GM23248 (cell line): ENCODE data around the gene SORD. TPM values are rescaled to one million over a fixed set of nuclear protein-coding genes. Genes with fewer than 3 reads are reported as not detected.

ENCODE experiments used
- DNase-seq: peaks from one replicate; pipeline ENCODE4 v3.0.0-alpha.2; 2015
- H2AFZ ChIP-seq: fragments of 200-600 bp; sonication (generic); 2 replicates; pipeline ENCODE4 v1.6.1; 2016; ENCODE audit warnings: antibody characterized with exemption
- H3F3A ChIP-seq: fragments of 200-600 bp; sonication (generic); 2 replicates; pipeline ENCODE4 v1.6.1; 2016; ENCODE audit warnings: mild to moderate bottlenecking, antibody characterized with exemption, mixed run types; ENCODE audit not compliant: insufficient read depth
- H3K27ac ChIP-seq: fragments of 200-600 bp; sonication (generic); 2 replicates; pipeline ENCODE4 v1.5.1; 2016; ENCODE audit warnings: mild to moderate bottlenecking
- H3K27me3 ChIP-seq: fragments of 200-600 bp; sonication (generic); replicated peaks from 2 replicates; pipeline ENCODE4 v1.6.1; 2016; ENCODE audit warnings: mild to moderate bottlenecking; ENCODE audit not compliant: insufficient read depth
- H3K36me3 ChIP-seq: fragments of 200-600 bp; sonication (generic); 2 replicates; pipeline ENCODE4 v1.6.1; 2016; ENCODE audit warnings: low read depth, mild to moderate bottlenecking
- H3K4me1 ChIP-seq: fragments of 200-600 bp; sonication (generic); 2 replicates; pipeline ENCODE4 v1.6.1; 2016; ENCODE audit warnings: mild to moderate bottlenecking; ENCODE audit not compliant: insufficient read depth
- H3K4me2 ChIP-seq: fragments of 200-600 bp; sonication (generic); one replicate; pipeline ENCODE4 v1.6.1; 2016; ENCODE audit warnings: mild to moderate bottlenecking; ENCODE audit not compliant: unreplicated experiment
- H3K4me3 ChIP-seq: fragments of 200-600 bp; sonication (generic); 2 replicates; pipeline ENCODE4 v1.5.1; 2016; ENCODE audit warnings: mild to moderate bottlenecking
- H3K79me2 ChIP-seq: fragments of 200-600 bp; sonication (generic); 2 replicates; pipeline ENCODE4 v1.6.1; 2016; ENCODE audit warnings: mild to moderate bottlenecking; ENCODE audit not compliant: insufficient read depth
- H3K9ac ChIP-seq: fragments of 200-600 bp; sonication (generic); 2 replicates; pipeline ENCODE4 v1.6.1; 2016; ENCODE audit warnings: mild to moderate bottlenecking
- H3K9me2 ChIP-seq: fragments of 200-600 bp; sonication (generic); 2 replicates; pipeline ENCODE4 v1.6.1; 2016; ENCODE audit warnings: mixed run types, mild to moderate bottlenecking, moderate library complexity; ENCODE audit not compliant: insufficient read depth
- H3K9me3 ChIP-seq: fragments of 200-600 bp; sonication (generic); one replicate; pipeline ENCODE4 v1.6.1; 2017; ENCODE audit warnings: low read depth
- H4K20me1 ChIP-seq: fragments of 200-600 bp; sonication (generic); 2 replicates; pipeline ENCODE4 v1.6.0; 2016; ENCODE audit not compliant: insufficient read depth
- EZH2 ChIP-seq: fragments of 200-600 bp; sonication (generic); IDR thresholded peaks from 2 replicates; pipeline ENCODE4 v1.6.1; 2018; ENCODE audit warnings: antibody characterized with exemption, mild to moderate bottlenecking; ENCODE audit not compliant: insufficient read depth, poor library complexity, severe bottlenecking
- EZH2phosphoT487 ChIP-seq: fragments of 200-600 bp; sonication (generic); IDR thresholded peaks from 2 replicates; pipeline ENCODE4 v1.6.1; 2018; ENCODE audit warnings: antibody characterized with exemption, moderate library complexity, mild to moderate bottlenecking, low read depth; ENCODE audit not compliant: insufficient read depth
- WGBS, 2 experiments: methylation state at CpG; one replicate each; pipeline ENCODE4 v1.1.6; 2015 to 2017; ENCODE audit warnings: low lambda C conversion rate in 2 of 2, low coverage in 1 of 2; ENCODE audit errors: missing lambda C conversion rate in 2 of 2; 5-methylcytosine and 5-hydroxymethylcytosine counted together
- in situ Hi-C: fragments of 300-500 bp; cut with MboI; formaldehyde crosslinking; loops from 2 replicates; pipeline ENCODE4 v1.15.0; 2020
- polyA plus RNA-seq: library from polyadenylated mRNA; unstranded; fragments of >200 nt; fragmentation: Nextera tagmentation; extraction: Ambion mirVana; gene quantifications from 2 replicates; pipeline ENCODE4 v1.2.1, GENCODE V29; 2016
- total RNA-seq: library from RNA; depleted of rRNA; stranded (reverse); fragments of >200 nt; shearing (Covaris generic); gene quantifications from 2 replicates; pipeline ENCODE4 v1.2.3, GENCODE V29; 2014

The SORD gene
- total and polyA plus RNA-seq, 2 experiments from 2014 or later, result 10.9 to 12.9 TPM

DNA sequence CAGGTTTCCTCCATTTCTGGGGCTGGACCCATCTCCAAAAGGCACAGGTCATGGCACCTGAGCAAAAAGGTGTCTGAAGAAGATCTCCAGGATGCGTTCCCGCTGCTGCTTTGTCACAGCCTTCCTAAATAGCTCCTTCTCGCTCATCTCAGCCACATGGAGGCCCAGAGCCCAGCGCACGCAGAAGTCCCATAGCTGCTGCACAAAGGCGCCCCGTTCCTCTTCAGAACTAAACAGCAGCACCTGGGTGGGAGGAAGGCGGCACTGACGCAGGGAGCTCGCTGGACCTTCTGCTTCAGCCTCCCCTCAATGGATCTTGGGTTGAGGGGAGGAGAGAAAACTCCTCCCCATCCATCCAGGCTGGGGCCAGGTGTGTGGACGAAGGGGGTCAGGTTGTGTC, 82.6 kb downstream of the SORD start:
- H3K27me3 ChIP-seq, result peaks cover 13% of the 10 kb centered on the region; the same call in 1 of the 2 replicates
- H3K4me2 ChIP-seq, result no peak overlapping the region
- no peaks in the 10 kb centered on the region for H3K4me1 ChIP-seq
- H3K4me3 ChIP-seq, result no peak overlapping the region
- H3K36me3 ChIP-seq, result no peaks in the 10 kb centered on the region
- no peaks in the 10 kb centered on the region for H3F3A ChIP-seq
- H3K79me2 ChIP-seq, result no peaks in the 10 kb centered on the region
- H4K20me1 ChIP-seq, result no peaks in the 10 kb centered on the region
- H3K9me2 ChIP-seq, result no peaks in the 10 kb centered on the region
- no peak overlapping the region for H2AFZ ChIP-seq
- TF ChIP-seq EZH2phosphoT487 (no peak), EZH2 (no peak)
- no peak for DNase-seq
- no peak overlapping the region for H3K27ac ChIP-seq
- H3K9me3 ChIP-seq, result no peaks in the 10 kb centered on the region
- no peak overlapping the region for H3K9ac ChIP-seq
- WGBS, 2 experiments, result 77 to 80% methylated on average over 11 of the region's 11 CpGs
- in situ Hi-C loops, result no loop called here

- peaks cover 14% of the 10 kb centered on the region; the same call in 1 of the 2 replicates for H3K27me3 ChIP-seq
- no peaks in the 10 kb centered on the region for H4K20me1 ChIP-seq
- H3K36me3 ChIP-seq, result no peaks in the 10 kb centered on the region
- in situ Hi-C loops, result no loop called here
- no peaks in the 10 kb centered on the region for H3K4me1 ChIP-seq
- H3K4me2 ChIP-seq, result no peak overlapping the region
- no peak for DNase-seq
- 54 to 60% methylated on average over 15 of the region's 15 CpGs for WGBS, 2 experiments
- H3K79me2 ChIP-seq, result no peaks in the 10 kb centered on the region
- H3K4me3 ChIP-seq, result no peak overlapping the region
- H3K27ac ChIP-seq, result no peak overlapping the region
- no peaks in the 10 kb centered on the region for H3K9me3 ChIP-seq
- H3K9me2 ChIP-seq, result no peaks in the 10 kb centered on the region
- H3F3A ChIP-seq, result no peaks in the 10 kb centered on the region
- no peak overlapping the region for H2AFZ ChIP-seq
- no peak overlapping the region for H3K9ac ChIP-seq
- TF ChIP-seq EZH2 (no peak), EZH2phosphoT487 (no peak)
Observed at GRCh38 chr15:45106002-45106790, 83.2 kb downstream of the SORD start.

- TF ChIP-seq EZH2phosphoT487 (no peak), EZH2 (no peak)
- no peak overlapping the region for H3K4me2 ChIP-seq
- no peaks in the 10 kb centered on the region for H3K9me2 ChIP-seq
- 83 to 93% methylated on average over 10 of the region's 10 CpGs for WGBS, 2 experiments
- no peak for DNase-seq
- H3K36me3 ChIP-seq, result no peaks in the 10 kb centered on the region
- H3F3A ChIP-seq, result no peaks in the 10 kb centered on the region
- no peaks in the 10 kb centered on the region for H3K9me3 ChIP-seq
- in situ Hi-C loops, result no loop called here
- no peak overlapping the region for H3K9ac ChIP-seq
- no peak overlapping the region for H3K27ac ChIP-seq
- H4K20me1 ChIP-seq, result no peaks in the 10 kb centered on the region
- no peaks in the 10 kb centered on the region for H3K4me1 ChIP-seq
- no peak overlapping the region for H2AFZ ChIP-seq
- H3K4me3 ChIP-seq, result no peak overlapping the region
- no peaks in the 10 kb centered on the region for H3K79me2 ChIP-seq
- peaks cover 29% of the 10 kb centered on the region for H3K27me3 ChIP-seq
Observed at GRCh38 chr15:45107941-45108630, 85.1 kb downstream of the SORD start.

DNA sequence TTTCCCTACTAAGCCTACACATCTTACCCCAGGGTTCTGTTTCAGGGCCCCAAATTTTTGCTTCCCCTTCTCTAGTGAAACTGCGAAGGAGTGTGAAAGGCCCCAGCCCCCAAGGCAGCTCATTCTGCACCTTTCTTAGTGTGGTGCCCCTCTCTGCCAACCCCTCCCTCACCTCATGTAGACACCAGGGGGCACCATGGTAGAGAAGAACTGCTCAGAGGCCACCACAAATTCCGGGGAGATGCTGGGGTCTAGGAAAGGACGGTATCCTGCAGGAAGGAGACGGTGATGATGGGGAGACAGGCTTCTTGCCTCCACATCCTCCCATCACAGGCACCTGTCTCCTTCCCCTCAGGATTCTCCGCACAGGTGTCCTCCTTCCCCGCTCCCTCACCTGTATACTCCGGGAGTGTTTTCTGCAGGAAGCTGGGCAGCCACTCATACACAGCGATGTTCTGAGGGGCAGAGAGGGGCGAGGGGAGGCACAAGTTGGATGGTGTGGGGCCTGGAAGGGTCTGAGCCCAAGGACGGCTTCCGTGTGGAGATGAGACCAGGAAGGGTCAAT, 87.3 kb downstream of the SORD start:
- Histone ChIP-seq H3K79me2 (no peaks in the 10 kb centered on the region), H3K9me2 (no peaks in the 10 kb centered on the region), H3K4me1 (no peaks in the 10 kb centered on the region), H3K27me3 (peaks cover 52% of the 10 kb centered on the region), H2AFZ (no peak overlapping the region), H3K36me3 (no peaks in the 10 kb centered on the region), H3K9ac (no peak overlapping the region), H4K20me1 (no peaks in the 10 kb centered on the region), H3K27ac (no peak overlapping the region), H3K4me2 (no peak overlapping the region), H3K9me3 (no peaks in the 10 kb centered on the region), H3F3A (no peaks in the 10 kb centered on the region), H3K4me3 (no peak overlapping the region)
- in situ Hi-C loops, result no loop called here
- TF ChIP-seq EZH2 (no peak), EZH2phosphoT487 (no peak)
- 57 to 67% methylated on average over 10 to 11 of the region's 11 CpGs for WGBS, 2 experiments
- DNase-seq, result no peak
